AG10803 (cell line): ENCODE data around the gene AGPAT3.

Source experiments
- DNase-seq: peaks from one replicate; pipeline ENCODE4 v3.0.0; 2010; ENCODE audit warnings: low read depth
- H3K4me3 ChIP-seq: 2 replicates; pipeline ENCODE4 v1.5.1; 2011; ENCODE audit warnings: mild to moderate bottlenecking, low read length, control low read depth
- TF ChIP-seq, protein P1 (sequence below): conservative IDR thresholded peaks from 2 replicates; pipeline ENCODE4 v1.5.1; 2011; ENCODE audit warnings: mild to moderate bottlenecking, low read length, control low read depth, inconsistent platforms

Gene AGPAT3

DNA sequence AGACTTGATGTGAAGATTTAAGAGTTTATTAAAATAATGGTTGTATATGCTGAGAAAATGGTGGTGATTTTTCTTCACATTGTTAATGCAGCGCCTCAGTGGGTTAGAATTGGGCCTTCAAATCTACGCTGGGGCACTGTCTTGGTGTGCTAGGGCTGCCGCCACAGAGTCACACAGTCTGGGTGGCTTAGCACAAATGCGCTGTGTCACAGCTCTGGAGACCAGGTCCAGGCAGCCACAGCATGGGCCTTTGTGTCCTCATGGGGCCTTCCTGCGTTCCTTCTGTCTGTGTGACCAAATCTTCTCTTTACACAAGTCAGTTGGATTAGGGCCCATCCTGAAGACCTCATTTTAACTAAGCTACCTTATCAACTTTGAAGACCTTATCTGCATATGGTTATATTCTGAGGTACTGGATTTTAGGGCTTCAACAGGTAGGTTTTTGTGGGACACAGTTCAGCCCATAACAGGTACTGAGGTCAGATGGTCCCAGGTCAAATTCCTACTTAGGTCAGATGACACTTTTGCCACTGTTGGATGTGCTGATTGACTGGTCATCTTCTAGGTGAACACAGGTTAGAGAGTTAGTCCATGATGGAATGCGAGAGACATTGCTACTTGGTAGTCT is 164.6 kb downstream of the AGPAT3 start:
- no peak for DNase-seq
- no peak overlapping the region for H3K4me3 ChIP-seq
- TF ChIP-seq, protein P1, sequence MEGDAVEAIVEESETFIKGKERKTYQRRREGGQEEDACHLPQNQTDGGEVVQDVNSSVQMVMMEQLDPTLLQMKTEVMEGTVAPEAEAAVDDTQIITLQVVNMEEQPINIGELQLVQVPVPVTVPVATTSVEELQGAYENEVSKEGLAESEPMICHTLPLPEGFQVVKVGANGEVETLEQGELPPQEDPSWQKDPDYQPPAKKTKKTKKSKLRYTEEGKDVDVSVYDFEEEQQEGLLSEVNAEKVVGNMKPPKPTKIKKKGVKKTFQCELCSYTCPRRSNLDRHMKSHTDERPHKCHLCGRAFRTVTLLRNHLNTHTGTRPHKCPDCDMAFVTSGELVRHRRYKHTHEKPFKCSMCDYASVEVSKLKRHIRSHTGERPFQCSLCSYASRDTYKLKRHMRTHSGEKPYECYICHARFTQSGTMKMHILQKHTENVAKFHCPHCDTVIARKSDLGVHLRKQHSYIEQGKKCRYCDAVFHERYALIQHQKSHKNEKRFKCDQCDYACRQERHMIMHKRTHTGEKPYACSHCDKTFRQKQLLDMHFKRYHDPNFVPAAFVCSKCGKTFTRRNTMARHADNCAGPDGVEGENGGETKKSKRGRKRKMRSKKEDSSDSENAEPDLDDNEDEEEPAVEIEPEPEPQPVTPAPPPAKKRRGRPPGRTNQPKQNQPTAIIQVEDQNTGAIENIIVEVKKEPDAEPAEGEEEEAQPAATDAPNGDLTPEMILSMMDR = no peak

DNA sequence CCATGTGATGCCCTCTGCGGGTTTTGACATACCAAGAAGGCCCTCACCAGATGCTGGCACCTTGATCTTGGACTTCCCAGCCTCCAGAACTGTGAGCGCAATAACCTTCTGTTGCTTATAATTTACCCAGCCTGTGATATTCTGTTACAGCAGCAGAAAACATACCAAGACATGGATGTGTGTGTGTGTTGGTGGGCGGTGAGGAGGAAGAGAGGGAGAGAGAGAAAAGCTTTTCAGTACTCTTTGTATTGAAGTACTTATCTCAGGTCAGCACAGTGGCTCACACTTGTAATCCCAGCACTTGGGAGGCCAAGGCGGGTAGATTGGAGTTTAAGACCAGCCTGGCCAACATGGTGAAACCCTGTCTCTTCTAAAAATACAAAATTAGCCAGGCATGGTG is 170.2 kb downstream of the AGPAT3 start:
- DNase-seq = no peak
- TF ChIP-seq, protein P1 = no peak
- H3K4me3 ChIP-seq = no peak overlapping the region
